Mononuclear cell (primary cell): ENCODE data around the gene KCNIP4. TPM values are rescaled to one million over a fixed set of nuclear protein-coding genes. Genes with fewer than 3 reads are reported as not detected.

ENCODE experiments used
- H3K27me3 ChIP-seq: 2 replicates; pipeline ENCODE4 v1.6.0; 2011; ENCODE audit warnings: low read length, control low read depth; ENCODE audit not compliant: insufficient read depth
- H3K4me1 ChIP-seq: 2 replicates; pipeline ENCODE4 v1.5.1; 2011; ENCODE audit warnings: mild to moderate bottlenecking, low read length, control low read depth; ENCODE audit not compliant: insufficient read depth
- H3K4me3 ChIP-seq: 2 replicates; pipeline ENCODE4 v1.5.1; 2011; ENCODE audit warnings: mild to moderate bottlenecking, low read length, moderate library complexity
- H3K9me3 ChIP-seq: 2 replicates; pipeline ENCODE4 v1.5.1; 2011; ENCODE audit warnings: low read depth, mild to moderate bottlenecking, control low read depth, low read length
- total RNA-seq: library from RNA; depleted of rRNA; stranded (reverse); fragments of >200 nt; gene quantifications from one replicate; pipeline ENCODE4 v1.2.3, GENCODE V29; 2012

The KCNIP4 gene
- total RNA-seq, 1 donor: not detected

GRCh38 chr4:20860878-20861277, 1087.7 kb downstream of the KCNIP4 start:
- Histone ChIP-seq H3K9me3 (no peaks in the 10 kb centered on the region), H3K4me1 (no peaks in the 10 kb centered on the region), H3K4me3 (no peak overlapping the region), H3K27me3 (no peaks in the 10 kb centered on the region)

- Histone ChIP-seq H3K9me3 (no peaks in the 10 kb centered on the region), H3K4me1 (no peaks in the 10 kb centered on the region), H3K27me3 (no peaks in the 10 kb centered on the region), H3K4me3 (no peak overlapping the region)
Observed at GRCh38 chr4:20859097-20859781, 1089.3 kb downstream of the KCNIP4 start.

DNA sequence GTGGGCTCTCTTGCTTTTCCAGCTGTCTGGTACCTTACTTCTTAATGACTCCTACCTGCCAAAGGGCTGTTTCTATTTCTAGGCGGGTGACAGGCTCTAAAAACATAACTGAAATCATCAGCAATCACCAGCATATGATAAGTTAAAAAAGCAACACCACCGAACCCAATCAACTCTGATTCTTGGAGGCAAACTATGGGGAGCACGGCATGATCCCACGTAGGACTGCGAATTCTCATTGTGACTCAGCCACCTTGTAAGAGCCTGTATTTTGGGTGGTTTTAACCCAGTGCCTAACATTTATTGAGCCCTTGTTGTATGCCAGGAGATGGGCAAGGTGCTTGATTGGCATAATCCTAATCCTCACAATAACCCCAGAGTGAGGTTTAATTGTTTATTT, 1091.5 kb downstream of the KCNIP4 start:
- no peaks in the 10 kb centered on the region for H3K27me3 ChIP-seq
- H3K4me1 ChIP-seq: no peaks in the 10 kb centered on the region
- H3K9me3 ChIP-seq: no peaks in the 10 kb centered on the region
- no peak overlapping the region for H3K4me3 ChIP-seq

GRCh38 chr4:20847124-20847747, 1101.3 kb downstream of the KCNIP4 start:
- no peaks in the 10 kb centered on the region for H3K4me1 ChIP-seq
- no peaks in the 10 kb centered on the region for H3K9me3 ChIP-seq
- H3K4me3 ChIP-seq: no peak overlapping the region
- no peaks in the 10 kb centered on the region for H3K27me3 ChIP-seq

DNA sequence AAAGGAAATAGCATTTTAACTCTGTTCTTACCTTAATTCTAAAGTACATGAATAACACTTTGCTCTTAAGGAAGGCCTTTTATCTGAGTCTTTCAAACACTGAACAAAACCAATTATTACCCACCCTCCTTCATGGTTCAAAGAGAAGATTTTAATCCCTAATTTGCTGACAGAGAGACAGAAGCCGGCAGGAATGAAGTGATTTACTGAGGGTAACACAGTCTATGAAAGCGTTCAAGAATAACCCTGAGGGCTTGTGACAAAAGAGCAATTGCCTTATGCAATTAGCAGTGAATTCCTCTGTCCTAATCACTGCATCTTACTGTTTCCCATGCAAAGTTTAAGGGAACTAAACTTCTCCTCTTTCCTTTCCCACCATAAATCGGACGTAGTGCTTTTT, 1104.3 kb downstream of the KCNIP4 start:
- H3K9me3 ChIP-seq: no peaks in the 10 kb centered on the region
- no peaks in the 10 kb centered on the region for H3K4me1 ChIP-seq
- H3K27me3 ChIP-seq: no peaks in the 10 kb centered on the region
- no peak overlapping the region for H3K4me3 ChIP-seq

DNA sequence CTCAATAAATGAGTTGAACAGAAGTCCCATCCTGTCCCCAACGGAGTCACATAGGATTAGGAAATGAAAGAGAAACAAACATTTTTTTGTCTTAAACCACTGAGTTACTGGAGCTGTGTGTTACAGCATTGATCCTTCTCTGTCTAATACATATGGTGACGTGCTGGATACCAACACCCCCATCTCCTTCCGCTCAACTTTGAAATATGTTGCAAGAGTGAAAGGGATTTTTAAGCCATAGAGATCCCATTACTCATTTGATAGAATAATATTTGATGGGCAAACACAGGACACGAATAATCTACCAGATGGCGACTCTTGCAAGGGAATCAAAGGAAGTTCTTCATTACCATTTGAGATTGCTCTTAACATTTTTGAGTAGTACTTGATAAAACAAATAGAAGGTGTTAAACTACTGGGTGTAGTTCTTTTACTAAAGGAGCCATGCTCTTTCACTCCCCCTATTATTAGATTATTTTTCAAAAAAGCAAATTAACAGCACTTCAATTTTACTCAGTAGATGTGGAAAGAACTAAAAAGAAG, 1107.9 kb downstream of the KCNIP4 start:
- Histone ChIP-seq H3K4me1 (no peaks in the 10 kb centered on the region), H3K4me3 (no peak overlapping the region), H3K9me3 (no peaks in the 10 kb centered on the region), H3K27me3 (no peaks in the 10 kb centered on the region)

DNA sequence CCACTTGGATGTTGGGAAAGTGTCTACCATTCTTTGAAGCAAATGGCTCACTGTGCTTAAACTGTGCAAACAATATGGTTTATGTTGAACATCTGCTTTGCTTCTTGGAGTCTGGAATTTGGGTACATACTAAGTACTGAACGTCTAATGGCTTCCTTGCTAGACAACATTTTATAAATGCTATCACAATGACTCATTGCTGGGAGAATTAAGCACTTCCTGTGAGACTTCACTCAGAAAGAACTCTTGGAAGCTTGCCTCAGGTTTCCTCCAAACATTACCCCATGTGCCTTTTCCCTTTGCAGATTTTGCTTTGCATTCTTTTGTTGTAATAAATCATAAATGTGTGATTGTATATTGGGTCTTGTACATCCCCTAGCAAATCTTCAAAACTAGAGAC, 1108.6 kb downstream of the KCNIP4 start:
- Histone ChIP-seq H3K27me3 (no peaks in the 10 kb centered on the region), H3K9me3 (no peaks in the 10 kb centered on the region), H3K4me3 (no peak overlapping the region), H3K4me1 (no peaks in the 10 kb centered on the region)

GRCh38 chr4:20838476-20838875, 1110.1 kb downstream of the KCNIP4 start:
- no peaks in the 10 kb centered on the region for H3K27me3 ChIP-seq
- no peak overlapping the region for H3K4me3 ChIP-seq
- H3K9me3 ChIP-seq: no peaks in the 10 kb centered on the region
- no peaks in the 10 kb centered on the region for H3K4me1 ChIP-seq

DNA sequence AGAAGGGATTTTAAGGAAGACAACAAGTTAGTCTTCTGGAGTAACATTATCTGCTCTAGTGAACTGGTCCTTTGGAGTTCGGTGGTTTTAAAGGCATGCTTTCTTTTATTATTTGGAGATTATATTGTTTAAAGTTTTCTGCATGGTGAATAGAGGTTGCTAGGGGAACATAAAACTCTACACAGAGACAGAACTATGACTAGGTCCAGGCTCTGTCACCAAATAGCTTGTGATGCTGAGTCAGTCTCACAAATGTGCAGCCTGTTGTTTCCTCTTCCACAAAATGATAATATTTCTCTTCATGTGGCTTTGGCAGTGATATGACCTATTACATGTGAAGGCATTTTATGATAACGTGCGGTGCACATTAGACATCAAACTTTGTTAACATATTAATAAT, 1115.7 kb downstream of the KCNIP4 start:
- no peak overlapping the region for H3K4me3 ChIP-seq
- no peaks in the 10 kb centered on the region for H3K9me3 ChIP-seq
- H3K4me1 ChIP-seq: no peaks in the 10 kb centered on the region
- no peaks in the 10 kb centered on the region for H3K27me3 ChIP-seq

GRCh38 chr4:20831746-20832145, 1116.8 kb downstream of the KCNIP4 start:
- Histone ChIP-seq H3K4me1 (no peaks in the 10 kb centered on the region), H3K9me3 (no peaks in the 10 kb centered on the region), H3K4me3 (no peak overlapping the region), H3K27me3 (no peaks in the 10 kb centered on the region)

DNA sequence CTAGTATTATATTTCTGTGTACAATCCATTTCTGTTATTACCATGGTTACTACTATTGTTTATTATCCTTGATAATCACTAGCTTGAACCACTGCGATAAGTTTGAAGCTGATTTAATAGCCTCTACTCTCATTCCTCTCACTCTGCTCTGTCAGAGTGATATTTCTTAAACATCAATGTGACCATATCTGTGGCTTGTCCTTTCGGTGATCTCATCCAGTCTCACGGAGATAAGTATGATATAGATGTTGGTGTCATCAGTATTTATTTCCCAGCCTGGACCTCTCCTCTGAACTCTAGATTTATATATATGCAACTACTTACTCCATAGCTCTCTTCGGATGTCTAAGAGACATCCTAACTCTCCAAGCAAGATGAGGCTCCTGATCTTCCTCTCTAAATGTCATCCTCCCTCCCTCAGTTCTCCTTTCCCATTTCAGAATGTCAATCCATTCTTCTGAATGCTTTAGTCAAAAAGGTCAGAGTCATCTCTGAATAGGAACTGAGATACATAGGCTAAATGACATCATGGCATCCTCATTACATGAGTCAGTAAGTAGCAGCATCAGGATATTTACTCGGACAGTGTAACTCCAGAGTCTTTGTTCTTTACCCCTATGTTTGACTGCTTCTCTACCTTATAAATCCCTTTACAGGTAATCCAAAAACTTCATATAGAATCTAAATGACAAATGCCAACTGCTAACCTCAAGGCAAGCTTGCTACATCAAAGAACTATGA, 1118.8 kb downstream of the KCNIP4 start:
- Histone ChIP-seq H3K4me3 (no peak overlapping the region), H3K9me3 (no peaks in the 10 kb centered on the region), H3K4me1 (no peaks in the 10 kb centered on the region), H3K27me3 (no peaks in the 10 kb centered on the region)

DNA sequence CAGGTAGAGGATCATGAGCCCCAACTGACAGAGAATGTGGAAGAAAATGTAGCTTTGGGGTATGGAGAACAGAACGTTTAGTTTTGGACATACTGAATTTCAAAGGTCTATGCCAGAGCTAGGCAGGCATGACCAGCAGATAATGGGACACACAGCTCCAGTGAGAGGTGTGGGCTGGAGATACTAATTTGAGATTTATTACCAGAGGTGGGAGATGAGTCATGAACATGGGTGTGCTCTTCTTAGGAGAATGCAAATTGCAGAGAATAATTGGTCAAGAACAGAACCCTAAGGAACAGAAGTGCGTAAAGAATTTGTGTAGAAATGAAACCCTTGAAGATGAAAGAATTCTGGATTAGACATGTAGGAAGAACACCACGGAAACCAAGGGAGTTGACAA, 1123.1 kb downstream of the KCNIP4 start:
- Histone ChIP-seq H3K27me3 (no peaks in the 10 kb centered on the region), H3K9me3 (no peaks in the 10 kb centered on the region), H3K4me1 (no peaks in the 10 kb centered on the region), H3K4me3 (no peak overlapping the region)

- Histone ChIP-seq H3K27me3 (no peaks in the 10 kb centered on the region), H3K4me3 (no peak overlapping the region), H3K4me1 (no peaks in the 10 kb centered on the region), H3K9me3 (no peaks in the 10 kb centered on the region)
Observed at GRCh38 chr4:20816287-20816686, 1132.3 kb downstream of the KCNIP4 start.

GRCh38 chr4:20813700-20814099, 1134.9 kb downstream of the KCNIP4 start:
- H3K4me3 ChIP-seq: no peak overlapping the region
- no peaks in the 10 kb centered on the region for H3K4me1 ChIP-seq
- H3K27me3 ChIP-seq: no peaks in the 10 kb centered on the region
- H3K9me3 ChIP-seq: no peaks in the 10 kb centered on the region

DNA sequence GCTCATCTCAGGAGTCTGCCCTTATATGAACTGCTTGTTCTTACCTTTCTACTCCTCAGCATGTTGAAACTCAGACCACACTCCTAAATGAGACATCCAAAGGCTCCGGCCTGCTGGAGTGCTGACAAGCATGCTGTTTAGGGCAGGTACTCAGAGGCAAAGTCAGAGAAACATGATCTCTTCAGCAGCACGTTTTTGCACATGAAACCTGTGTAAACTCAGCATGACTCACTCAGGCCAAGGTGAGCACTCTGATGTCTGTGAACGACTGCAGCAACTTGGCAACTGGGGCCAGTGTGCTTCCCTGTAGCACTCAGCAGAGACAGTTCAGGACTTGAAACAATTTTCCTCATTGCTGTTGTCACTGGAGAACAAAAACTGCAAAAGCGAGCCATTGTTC, 1138.8 kb downstream of the KCNIP4 start:
- Histone ChIP-seq H3K4me3 (no peak overlapping the region), H3K9me3 (no peaks in the 10 kb centered on the region)

More for the DNA sequence above, 1138.8 kb downstream of the KCNIP4 start:
- no peaks in the 10 kb centered on the region for H3K4me1 ChIP-seq
- no peaks in the 10 kb centered on the region for H3K27me3 ChIP-seq
